KG1 (cell line): Measurements from ENCODE around the gene SLC6A13.
"Not testable (repeated sequence)": the region's sequence is repeated elsewhere in the genome, so short reads cannot be mapped to it uniquely, and the experiment has no call there.

Experiments
- DNase-seq: peaks from one replicate; lab custom pipeline; 2025; lab: John Stamatoyannopoulos, UW

The SLC6A13 gene

GRCh38 chr12:197911-198695 lies 64.5 kb downstream of the SLC6A13 start:
- DNase-seq: no peak

GRCh38 chr12:197347-197746 lies 65.3 kb downstream of the SLC6A13 start:
- no peak for DNase-seq

- DNase-seq: no peak
Observed at GRCh38 chr12:196436-196835, 66.2 kb downstream of the SLC6A13 start.

GRCh38 chr12:195951-196350 lies 66.7 kb downstream of the SLC6A13 start:
- DNase-seq: no peak

- DNase-seq: no peak
Observed at GRCh38 chr12:195156-195555, 67.5 kb downstream of the SLC6A13 start.

- no peak for DNase-seq
Observed at GRCh38 chr12:194276-194675, 68.4 kb downstream of the SLC6A13 start.

- no peak for DNase-seq
Observed at GRCh38 chr12:193261-193660, 69.4 kb downstream of the SLC6A13 start.

GRCh38 chr12:191541-191940 lies 71.1 kb downstream of the SLC6A13 start:
- DNase-seq: no peak

GRCh38 chr12:190881-191280 lies 71.8 kb downstream of the SLC6A13 start:
- DNase-seq: no peak

GRCh38 chr12:189622-189962 lies 73.0 kb downstream of the SLC6A13 start:
- DNase-seq: no peak

GRCh38 chr12:188910-189621 lies 73.6 kb downstream of the SLC6A13 start:
- no peak for DNase-seq

- not testable (repeated sequence) for DNase-seq
Observed at GRCh38 chr12:187986-188909, 74.4 kb downstream of the SLC6A13 start.

- no peak for DNase-seq
Observed at GRCh38 chr12:186006-186625, 76.5 kb downstream of the SLC6A13 start.

GRCh38 chr12:185576-185955 lies 77.1 kb downstream of the SLC6A13 start:
- DNase-seq: no peak

- DNase-seq: no peak
Observed at GRCh38 chr12:184811-185575, 77.6 kb downstream of the SLC6A13 start.

- DNase-seq: no peak
Observed at GRCh38 chr12:182381-182892, 80.2 kb downstream of the SLC6A13 start.

GRCh38 chr12:181921-182320 lies 80.7 kb downstream of the SLC6A13 start:
- DNase-seq: no peak

- DNase-seq: peak; percentile 37
Observed at GRCh38 chr12:180445-180844, 82.2 kb downstream of the SLC6A13 start.

- DNase-seq: no peak
Observed at GRCh38 chr12:179885-180284, 82.8 kb downstream of the SLC6A13 start.

GRCh38 chr12:179131-179884 lies 83.3 kb downstream of the SLC6A13 start:
- DNase-seq: no peak

- no peak for DNase-seq
Observed at GRCh38 chr12:178829-179109, 83.9 kb downstream of the SLC6A13 start.
